ENCODE results near the gene SCNN1G.

Gene SCNN1G

GRCh38 chr16:23172583-23172982, 10.0 kb upstream of the SCNN1G start:
- Histone ChIP-seq H3K9ac (ENCODE audit: low read length) (no peak overlapping the region), H3K27me3 (ENCODE audit: low read length) (no peaks in the 10 kb centered on the region), H2AFZ (ENCODE audit: low read depth, low read length, severe bottlenecking) (no peak overlapping the region), H3K27ac (ENCODE audit: low read depth, low read length) (no peak overlapping the region), H3K9me3 (ENCODE audit: insufficient read depth, low read length) (no peaks in the 10 kb centered on the region), H3K4me2 (ENCODE audit: low read depth, low read length, poor library complexity, severe bottlenecking) (no peak overlapping the region), H3K36me3 (ENCODE audit: low read length) (no peaks in the 10 kb centered on the region), H3K79me2 (ENCODE audit: insufficient read depth, low read length) (no peaks in the 10 kb centered on the region), H3F3A (ENCODE audit: insufficient read depth) (no peaks in the 10 kb centered on the region), H4K20me1 (ENCODE audit: low read depth, low read length) (no peaks in the 10 kb centered on the region; the same call in 1 of the 2 replicates), H3K4me3 (ENCODE audit: insufficient read depth, low read length, poor library complexity, severe bottlenecking) (no peak overlapping the region), H3K9me2 (replicated peaks; ENCODE audit: insufficient read depth, low read length) (no peaks in the 10 kb centered on the region)
- TF ChIP-seq EZH2phosphoT487 (conservative IDR thresholded peaks at IDR 0.05; ENCODE audit: low read length) (no peak), CTCF (IDR thresholded peaks at IDR 0.05; ENCODE audit: insufficient read depth, low read length, poor library complexity, severe bottlenecking) (no peak)

GRCh38 chr16:23172994-23173393, 9.6 kb upstream of the SCNN1G start:
- H3K4me3 ChIP-seq (ENCODE audit: insufficient read depth, low read length, poor library complexity, severe bottlenecking) = no peak overlapping the region
- H4K20me1 ChIP-seq (ENCODE audit: low read depth, low read length) = no peaks in the 10 kb centered on the region; the same call in 1 of the 2 replicates
- no peaks in the 10 kb centered on the region for H3K36me3 ChIP-seq (ENCODE audit: low read length)
- no peak for TF ChIP-seq EZH2phosphoT487 (conservative IDR thresholded peaks at IDR 0.05; ENCODE audit: low read length)
- no peak for TF ChIP-seq CTCF (IDR thresholded peaks at IDR 0.05; ENCODE audit: insufficient read depth, low read length, poor library complexity, severe bottlenecking)
- no peak overlapping the region for H3K9ac ChIP-seq (ENCODE audit: low read length)
- no peak overlapping the region for H2AFZ ChIP-seq (ENCODE audit: low read depth, low read length, severe bottlenecking)
- H3K27ac ChIP-seq (ENCODE audit: low read depth, low read length) = no peak overlapping the region
- no peaks in the 10 kb centered on the region for H3K9me2 ChIP-seq (replicated peaks; ENCODE audit: insufficient read depth, low read length)
- H3F3A ChIP-seq (ENCODE audit: insufficient read depth) = no peaks in the 10 kb centered on the region
- no peak overlapping the region for H3K4me2 ChIP-seq (ENCODE audit: low read depth, low read length, poor library complexity, severe bottlenecking)
- H3K27me3 ChIP-seq (ENCODE audit: low read length) = no peaks in the 10 kb centered on the region
- H3K9me3 ChIP-seq (ENCODE audit: insufficient read depth, low read length) = no peaks in the 10 kb centered on the region
- no peaks in the 10 kb centered on the region for H3K79me2 ChIP-seq (ENCODE audit: insufficient read depth, low read length)

GRCh38 chr16:23174622-23175021, 7.9 kb upstream of the SCNN1G start:
- no peak overlapping the region for H3K27ac ChIP-seq (ENCODE audit: low read depth, low read length)
- H3K9ac ChIP-seq (ENCODE audit: low read length) = no peak overlapping the region
- no peaks in the 10 kb centered on the region for H3K9me2 ChIP-seq (replicated peaks; ENCODE audit: insufficient read depth, low read length)
- no peaks in the 10 kb centered on the region for H3K27me3 ChIP-seq (ENCODE audit: low read length)
- H3K79me2 ChIP-seq (ENCODE audit: insufficient read depth, low read length) = no peaks in the 10 kb centered on the region
- TF ChIP-seq EZH2phosphoT487 (conservative IDR thresholded peaks at IDR 0.05; ENCODE audit: low read length) (no peak), CTCF (IDR thresholded peaks at IDR 0.05; ENCODE audit: insufficient read depth, low read length, poor library complexity, severe bottlenecking) (no peak)
- H3K9me3 ChIP-seq (ENCODE audit: insufficient read depth, low read length) = no peaks in the 10 kb centered on the region
- no peak overlapping the region for H3K4me3 ChIP-seq (ENCODE audit: insufficient read depth, low read length, poor library complexity, severe bottlenecking)
- H4K20me1 ChIP-seq (ENCODE audit: low read depth, low read length) = no peaks in the 10 kb centered on the region
- no peak overlapping the region for H3K4me2 ChIP-seq (ENCODE audit: low read depth, low read length, poor library complexity, severe bottlenecking)
- no peaks in the 10 kb centered on the region for H3F3A ChIP-seq (ENCODE audit: insufficient read depth)
- H2AFZ ChIP-seq (ENCODE audit: low read depth, low read length, severe bottlenecking) = no peak overlapping the region
- no peaks in the 10 kb centered on the region for H3K36me3 ChIP-seq (ENCODE audit: low read length)

Measured in SU-DHL-6 (cell line).